Measurements from ENCODE around the gene TTC7B.

- no peak for TF ChIP-seq REST (IDR thresholded peaks at IDR 0.05; ENCODE audit: borderline replicate concordance)
- no peak for TF ChIP-seq POLR2AphosphoS5 (IDR thresholded peaks at IDR 0.05)
- no peak for TF ChIP-seq EZH2 (IDR thresholded peaks at IDR 0.05; ENCODE audit: borderline replicate concordance, insufficient read depth, low read length, poor library complexity, severe bottlenecking)
- no peak for TF ChIP-seq CTCF (IDR thresholded peaks at IDR 0.05; ENCODE audit: poor library complexity, severe bottlenecking)
- TF ChIP-seq SMC3 (conservative IDR thresholded peaks at IDR 0.05; ENCODE audit: poor library complexity), result no peak
- TF ChIP-seq RAD21 (conservative IDR thresholded peaks at IDR 0.05), result no peak
- no peak for TF ChIP-seq EP300 (conservative IDR thresholded peaks at IDR 0.05; ENCODE audit: poor library complexity, severe bottlenecking)
- no peak for TF ChIP-seq MXI1 (conservative IDR thresholded peaks at IDR 0.05; ENCODE audit: poor library complexity, severe bottlenecking)
- no peak for TF ChIP-seq TAF1 (IDR thresholded peaks at IDR 0.05; ENCODE audit: low read depth)
Measured at GRCh38 chr14:90540437-90540836, 275.8 kb downstream of the TTC7B start.
